GM21423 (cell line): ENCODE measurements around the gene PPA2.

Experiments used
- ATAC-seq: cut with Tn5 transposase; IDR thresholded peaks from one replicate; pipeline ENCODE4 v1.9.1; 2021; ENCODE audit warnings: mild to moderate bottlenecking, moderate library complexity; ENCODE audit not compliant: unreplicated experiment

The PPA2 gene

GRCh38 chr4:105327222-105327621, 146.6 kb downstream of the PPA2 start:
- ATAC-seq, result no peak
